HG02642 (cell line): ENCODE measurements around the gene DEFB125.

Source experiments
- ATAC-seq: cut with Tn5 transposase; IDR thresholded peaks from one replicate; pipeline ENCODE4 v1.9.1; 2021; ENCODE audit warnings: mild to moderate bottlenecking; ENCODE audit not compliant: unreplicated experiment, poor library complexity

DEFB125 gene

GRCh38 chr20:142290-142689 is 54.8 kb downstream of the DEFB125 start, which contains the start of gene DEFB126:
DEFB126 (plus strand) TSS chr20:142590; CDS start chr20:142629, 39 bp downstream.
- ATAC-seq: no peak

- no peak for ATAC-seq
Measured at GRCh38 chr20:145877-146276, 58.4 kb downstream of the DEFB125 start.
